Suprapubic skin (tissue), 4 donors: ENCODE results near the gene POLR1D. TPM values are rescaled to one million over a fixed set of nuclear protein-coding genes. Genes with fewer than 3 reads are reported as not detected.

Experiments
- DNase-seq, 2 donors: peaks; one replicate each; pipeline ENCODE4 v3.0.0-alpha.2; 2019; ENCODE audit warnings: low spot score in 2 of 2
- H3K27ac ChIP-seq: fragments of 200-600 bp; sonication (generic); one replicate; pipeline ENCODE4 v1.5.1; 2019
- H3K27me3 ChIP-seq: fragments of 200-600 bp; sonication (generic); one replicate; pipeline ENCODE4 v1.5.1; 2019
- H3K36me3 ChIP-seq: fragments of 200-600 bp; sonication (generic); one replicate; pipeline ENCODE4 v1.5.1; 2019
- H3K4me1 ChIP-seq: fragments of 200-600 bp; sonication (generic); one replicate; pipeline ENCODE4 v1.5.1; 2019
- H3K4me3 ChIP-seq: fragments of 200-600 bp; sonication (generic); one replicate; pipeline ENCODE4 v1.5.1; 2019; ENCODE audit warnings: mild to moderate bottlenecking
- H3K9me3 ChIP-seq: fragments of 200-600 bp; sonication (generic); one replicate; pipeline ENCODE4 v1.5.1; 2019
- CTCF ChIP-seq, 2 donors: fragments of 200-600 bp in 1 of 2; fragments of 450-650 bp in 1 of 2; sonication (generic) in 1 of 2; IDR thresholded peaks; one replicate each; pipeline ENCODE4 v1.5.1; 2016 to 2019; ENCODE audit warnings: antibody characterized with exemption in 2 of 2, mild to moderate bottlenecking in 1 of 2, moderate library complexity in 1 of 2
- EP300 ChIP-seq: sonication (generic); formaldehyde crosslinking; IDR thresholded peaks from one replicate; pipeline ENCODE4 v1.6.1; 2017; ENCODE audit warnings: antibody characterized with exemption
- POLR2A ChIP-seq, 2 donors: fragments of 450-650 bp; IDR thresholded peaks; one replicate each; pipeline ENCODE4 v1.6.1; 2017; ENCODE audit warnings: antibody characterized with exemption in 2 of 2, mild to moderate bottlenecking in 2 of 2, moderate library complexity in 2 of 2
- POLR2AphosphoS5 ChIP-seq, 3 donors: sonication (generic); formaldehyde crosslinking; IDR thresholded peaks; one replicate each; pipeline ENCODE4 v1.6.1; 2017; ENCODE audit warnings: antibody characterized with exemption in 3 of 3
- WGBS: methylation state at CpG from one replicate; pipeline ENCODE4 v1.1.5; 2018; 5-methylcytosine and 5-hydroxymethylcytosine counted together
- total RNA-seq, 4 donors: library from RNA; depleted of rRNA; stranded (reverse); fragments of >200 nt; gene quantifications; one replicate each; pipeline ENCODE4 v1.1.0, GENCODE V29; 2016

POLR1D gene
- total RNA-seq, 4 donors from 2014 or later = 148 to 197 (median 177) TPM

GRCh38 chr13:27621116-27621365, 651 bp upstream of the POLR1D start:
- no peak for TF ChIP-seq EP300
- TF ChIP-seq CTCF (IDR thresholded peaks at IDR 0.05) = no peak
- no peak for TF ChIP-seq POLR2AphosphoS5 (IDR thresholded peaks at IDR 0.05)
- no peak for TF ChIP-seq POLR2A (IDR thresholded peaks at IDR 0.05)
- 0% methylated on average over 8 of the region's 8 CpGs for WGBS
- no peaks in the 10 kb centered on the region for H3K9me3 ChIP-seq
- H3K4me1 ChIP-seq = peaks cover 61% of the 10 kb centered on the region
- no peak for DNase-seq
- no peaks in the 10 kb centered on the region for H3K27me3 ChIP-seq
- peak overlapping the region; percentile 87 for H3K4me3 ChIP-seq
- peaks cover 4% of the 10 kb centered on the region for H3K36me3 ChIP-seq
- H3K27ac ChIP-seq = peak overlapping the region; percentile 96

- TF ChIP-seq CTCF (IDR thresholded peaks at IDR 0.05) (no peak), POLR2A (IDR thresholded peaks at IDR 0.05) (no peak), EP300 (no peak)
- 10% methylated on average over 9 of the region's 13 CpGs for WGBS
Measured at GRCh38 chr13:27622102-27622820, 569 bp downstream of the POLR1D start.

GRCh38 chr13:27622881-27623280, 1.2 kb downstream of the POLR1D start:
- WGBS = 64% methylated on average over 7 of the region's 7 CpGs
- no peak for TF ChIP-seq CTCF (IDR thresholded peaks at IDR 0.05)
- TF ChIP-seq EP300 = no peak
- TF ChIP-seq POLR2AphosphoS5 (IDR thresholded peaks at IDR 0.05) = no peak
- no peak for TF ChIP-seq POLR2A (IDR thresholded peaks at IDR 0.05)
- no peaks in the 10 kb centered on the region for H3K27me3 ChIP-seq
- H3K9me3 ChIP-seq = no peaks in the 10 kb centered on the region
- H3K27ac ChIP-seq = no peak overlapping the region
- peaks cover 11% of the 10 kb centered on the region for H3K36me3 ChIP-seq
- no peak for DNase-seq
- peaks cover 60% of the 10 kb centered on the region for H3K4me1 ChIP-seq
- peak overlapping the region; percentile 87 for H3K4me3 ChIP-seq

More at GRCh38 chr13:27622102-27622820, 569 bp downstream of the POLR1D start:
- Histone ChIP-seq H3K27me3 (no peaks in the 10 kb centered on the region), H3K4me3 (peak overlapping the region; percentile 87), H3K9me3 (no peaks in the 10 kb centered on the region), H3K36me3 (peaks cover 11% of the 10 kb centered on the region), H3K4me1 (peaks cover 66% of the 10 kb centered on the region), H3K27ac (peak overlapping the region; percentile 96)
- DNase-seq = no peak

GRCh38 chr13:27624071-27624470, 2.4 kb downstream of the POLR1D start:
- Histone ChIP-seq H3K36me3 (peaks cover 11% of the 10 kb centered on the region), H3K27ac (no peak overlapping the region), H3K4me1 (peaks cover 48% of the 10 kb centered on the region), H3K9me3 (no peaks in the 10 kb centered on the region), H3K27me3 (no peaks in the 10 kb centered on the region), H3K4me3 (no peak overlapping the region)
- no peak for DNase-seq
- WGBS = 84% methylated on average over 3 of the region's 3 CpGs
- no peak for TF ChIP-seq POLR2A (IDR thresholded peaks at IDR 0.05)
- no peak for TF ChIP-seq POLR2AphosphoS5 (IDR thresholded peaks at IDR 0.05)
- no peak for TF ChIP-seq EP300
- no peak for TF ChIP-seq CTCF (IDR thresholded peaks at IDR 0.05)

- Histone ChIP-seq H3K4me1 (peaks cover 43% of the 10 kb centered on the region), H3K9me3 (no peaks in the 10 kb centered on the region), H3K4me3 (no peak overlapping the region), H3K27ac (no peak overlapping the region), H3K27me3 (no peaks in the 10 kb centered on the region), H3K36me3 (peaks cover 11% of the 10 kb centered on the region)
- 77% methylated on average over 2 of the region's 2 CpGs for WGBS
- TF ChIP-seq CTCF (IDR thresholded peaks at IDR 0.05) = no peak
- no peak for TF ChIP-seq POLR2A (IDR thresholded peaks at IDR 0.05)
- no peak for TF ChIP-seq POLR2AphosphoS5 (IDR thresholded peaks at IDR 0.05)
- no peak for DNase-seq
Measured at GRCh38 chr13:27625839-27626238, 4.1 kb downstream of the POLR1D start.
